NCI-H1930 (cell line): ENCODE results near the gene KRI1.
A peak's percentile ranks its signal among the peaks of the same experiment; 100 is the strongest.
"Not testable (repeated sequence)": the region's sequence is repeated elsewhere in the genome, so short reads cannot be mapped to it uniquely, and the experiment has no call there.

Experiments
- DNase-seq, 2 experiments: peaks; one replicate each; lab custom pipeline; 2025; lab: John Stamatoyannopoulos, UW

Gene KRI1

GRCh38 chr19:10575011-10575716 lies 9.4 kb upstream of the KRI1 start:
- DNase-seq, result no peak

- DNase-seq, result no peak
Measured at GRCh38 chr19:10574462-10574861, 8.7 kb upstream of the KRI1 start.

GRCh38 chr19:10573793-10574192 lies 8.0 kb upstream of the KRI1 start:
- not testable (repeated sequence) for DNase-seq

GRCh38 chr19:10568826-10569651 lies 3.2 kb upstream of the KRI1 start, which contains the start of gene CDKN2D:
Gene CDKN2D (minus strand): TSS chr19:10568979. CDS start chr19:10568653, 326 bp downstream.
- peak; percentile 93 to 97 for DNase-seq

GRCh38 chr19:10568062-10568825 lies 2.4 kb upstream of the KRI1 start:
- no peak for DNase-seq

GRCh38 chr19:10567656-10568055 lies 1.8 kb upstream of the KRI1 start:
- no peak for DNase-seq

GRCh38 chr19:10566658-10567410 lies 1.0 kb upstream of the KRI1 start:
- no peak for DNase-seq

GRCh38 chr19:10566408-10566657 lies 523 bp upstream of the KRI1 start:
- DNase-seq, result no peak

GRCh38 chr19:10565028-10565566 lies 713 bp downstream of the KRI1 start:
- DNase-seq, result no peak

- DNase-seq, result no peak
Measured at GRCh38 chr19:10562609-10563008, 3.2 kb downstream of the KRI1 start.

- DNase-seq, result no peak
Measured at GRCh38 chr19:10560154-10560553, 5.7 kb downstream of the KRI1 start.

GRCh38 chr19:10557603-10558197 lies 8.1 kb downstream of the KRI1 start:
- DNase-seq, result no peak

- DNase-seq, result no peak
Measured at GRCh38 chr19:10555610-10555973, 10.2 kb downstream of the KRI1 start.

- DNase-seq, result no peak
Measured at GRCh38 chr19:10554760-10555609, 10.8 kb downstream of the KRI1 start.

- DNase-seq, result no peak
Measured at GRCh38 chr19:10553943-10554381, 11.8 kb downstream of the KRI1 start.

GRCh38 chr19:10553087-10553667 lies 12.6 kb downstream of the KRI1 start:
- DNase-seq, result no peak

- DNase-seq, result no peak
Measured at GRCh38 chr19:10552510-10553053, 13.2 kb downstream of the KRI1 start.

- no peak for DNase-seq
Measured at GRCh38 chr19:10551698-10552301, 14.0 kb downstream of the KRI1 start.

- DNase-seq, result not testable (repeated sequence)
Measured at GRCh38 chr19:10551006-10551405, 14.8 kb downstream of the KRI1 start.
